HepG2 (cell line): ENCODE data around the gene PANK4. TPM values are rescaled to one million over a fixed set of nuclear protein-coding genes. Genes with fewer than 3 reads are reported as not detected.

ENCODE experiments used
- CBX1 ChIP-seq: IDR thresholded peaks from one replicate; pipeline ENCODE4 v1.6.1; 2016; ENCODE audit warnings: antibody characterized with exemption, low read depth
- HNF4A ChIP-seq: sonication (generic); formaldehyde crosslinking; IDR thresholded peaks from 2 replicates; pipeline ENCODE4 v1.4.0; 2020; ENCODE audit warnings: missing genetic modification reagents
- MTF2 ChIP-seq: sonication (generic); formaldehyde crosslinking; IDR thresholded peaks from 2 replicates; pipeline ENCODE4 v1.5.0; 2020; ENCODE audit warnings: missing genetic modification reagents, borderline replicate concordance
- PHF8 ChIP-seq: sonication (generic); formaldehyde crosslinking; IDR thresholded peaks from 2 replicates; pipeline ENCODE4 v1.5.0; 2020; ENCODE audit warnings: missing genetic modification reagents
- REPIN1 ChIP-seq: sonication (generic); formaldehyde crosslinking; IDR thresholded peaks from 2 replicates; pipeline ENCODE4 v1.8.0; 2022; ENCODE audit warnings: missing genetic modification reagents, low read depth, mild to moderate bottlenecking, borderline replicate concordance
- RFXANK ChIP-seq: IDR thresholded peaks from 2 replicates; pipeline ENCODE4 v1.6.1; 2016
- SAFB2 ChIP-seq: sonication (generic); formaldehyde crosslinking; IDR thresholded peaks from 2 replicates; pipeline ENCODE4 v1.5.1; 2020; ENCODE audit warnings: missing genetic modification reagents, low read depth, mild to moderate bottlenecking, borderline replicate concordance
- SP4 ChIP-seq: sonication (generic); formaldehyde crosslinking; IDR thresholded peaks from 2 replicates; pipeline ENCODE4 v1.8.1; 2023; ENCODE audit warnings: mild to moderate bottlenecking, missing genetic modification reagents
- ZKSCAN1 ChIP-seq: fragments of 150-350 bp; IDR thresholded peaks from 2 replicates; pipeline ENCODE4 v1.6.1; 2014; ENCODE audit warnings: low read length
- ZNF121 ChIP-seq: sonication (generic); formaldehyde crosslinking; IDR thresholded peaks from 2 replicates; pipeline ENCODE4 v1.5.0; 2020; ENCODE audit warnings: mild to moderate bottlenecking, missing genetic modification reagents
- ZNF136 ChIP-seq: sonication (generic); formaldehyde crosslinking; IDR thresholded peaks from 2 replicates; pipeline ENCODE4 v1.8.1; 2022; ENCODE audit warnings: low read depth, mild to moderate bottlenecking, moderate library complexity, missing genetic modification reagents
- ZNF569 ChIP-seq: sonication (generic); formaldehyde crosslinking; IDR thresholded peaks from 2 replicates; pipeline ENCODE4 v1.5.0; 2020; ENCODE audit warnings: mild to moderate bottlenecking, missing genetic modification reagents, moderate library complexity, borderline replicate concordance
- ZNF598 ChIP-seq: sonication (generic); formaldehyde crosslinking; IDR thresholded peaks from 2 replicates; pipeline ENCODE4 v1.5.1; 2020; ENCODE audit warnings: mild to moderate bottlenecking, missing genetic modification reagents, borderline replicate concordance
- ZNF761 ChIP-seq: sonication (generic); formaldehyde crosslinking; conservative IDR thresholded peaks from 2 replicates; pipeline ENCODE4 v1.4.0; 2020; ENCODE audit warnings: mild to moderate bottlenecking, missing genetic modification reagents
- ZNF777 ChIP-seq: sonication (generic); formaldehyde crosslinking; IDR thresholded peaks from 2 replicates; pipeline ENCODE4 v1.4.0; 2020; ENCODE audit warnings: missing genetic modification reagents
- polyA plus RNA-seq, 8 experiments: library from polyadenylated mRNA; depleted of rRNA in 3 of 8; stranded (reverse) in 7 of 8; unstranded in 1 of 8; fragments of >200 nt; fragmentation: Illumina TruSeq in 4 of 8; extraction: Trizol in 4 of 8; gene quantifications; 2 replicates each; pipeline versions ENCODE4 v1.2.1 to v1.2.3, GENCODE V29; 2011 to 2016; ENCODE audit warnings: low read depth in 4 of 8, missing spikeins in 1 of 8, mixed read lengths in 1 of 8; ENCODE audit not compliant: insufficient read depth in 1 of 8
- total RNA-seq, 5 experiments: library from RNA; depleted of rRNA; stranded (reverse); fragments of >200 nt; fragmentation: Illumina TruSeq; extraction: Trizol; gene quantifications; 2 replicates each; pipeline ENCODE4 v1.2.3, GENCODE V29; 2016; ENCODE audit warnings: low read depth in 1 of 5
- TF ChIP-seq, protein P1 (sequence below): sonication (generic); formaldehyde crosslinking; IDR thresholded peaks from 2 replicates; pipeline ENCODE4 v1.9.0; 2021; ENCODE audit warnings: missing genetic modification reagents, mild to moderate bottlenecking, borderline replicate concordance
- TF ChIP-seq, protein P2 (sequence below): sonication (generic); formaldehyde crosslinking; IDR thresholded peaks from 2 replicates; pipeline ENCODE4 v1.4.0; 2020; ENCODE audit warnings: mild to moderate bottlenecking, missing genetic modification reagents
- TF ChIP-seq, protein P3 (sequence below), 2 experiments: IDR thresholded peaks; 2 replicates each; pipeline ENCODE4 v1.6.1; 2011 to 2012; ENCODE audit warnings: low read length in 2 of 2, borderline replicate concordance in 1 of 2, low read depth in 1 of 2, mild to moderate bottlenecking in 1 of 2, moderate library complexity in 1 of 2
- TF ChIP-seq, protein P4 (sequence below): IDR thresholded peaks from 2 replicates; pipeline ENCODE4 v1.6.1; 2016; ENCODE audit warnings: missing compliant biosample characterization, missing genetic modification reagents, borderline replicate concordance
- TF ChIP-seq, protein P5 (sequence below): sonication (generic); formaldehyde crosslinking; IDR thresholded peaks from 2 replicates; pipeline ENCODE4 v1.4.0; 2020; ENCODE audit warnings: missing genetic modification reagents
- TF ChIP-seq, protein P6 (sequence below): sonication (generic); formaldehyde crosslinking; IDR thresholded peaks from 2 replicates; pipeline ENCODE4 v1.4.0; 2020; ENCODE audit warnings: missing genetic modification reagents; ENCODE audit errors: not compliant biosample characterization

The PANK4 gene
- total and polyA plus RNA-seq, 2 of the 13 experiments (the other 11 are each of a cell fraction or from before 2014, with no cell fraction given), result 17.4 to 19.3 TPM

DNA sequence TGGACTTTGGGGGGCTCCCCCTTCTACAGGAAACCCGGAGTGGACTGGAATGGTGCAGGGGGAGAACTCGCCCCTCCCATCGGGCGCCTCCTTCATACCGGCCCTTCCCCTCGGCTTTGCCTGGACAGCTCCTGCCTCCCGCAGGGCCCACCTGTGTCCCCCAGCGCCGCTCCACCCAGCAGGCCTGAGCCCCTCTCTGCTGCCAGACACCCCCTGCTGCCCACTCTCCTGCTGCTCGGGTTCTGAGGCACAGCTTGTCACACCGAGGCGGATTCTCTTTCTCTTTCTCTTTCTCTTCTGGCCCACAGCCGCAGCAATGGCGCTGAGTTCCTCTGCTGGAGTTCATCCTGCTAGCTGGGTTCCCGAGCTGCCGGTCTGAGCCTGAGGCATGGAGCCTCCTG, 29.9 kb upstream of the PANK4 start, which contains the start of gene TNFRSF14 (continued):
- no peak for TF ChIP-seq ZKSCAN1
- TF ChIP-seq, protein P1, sequence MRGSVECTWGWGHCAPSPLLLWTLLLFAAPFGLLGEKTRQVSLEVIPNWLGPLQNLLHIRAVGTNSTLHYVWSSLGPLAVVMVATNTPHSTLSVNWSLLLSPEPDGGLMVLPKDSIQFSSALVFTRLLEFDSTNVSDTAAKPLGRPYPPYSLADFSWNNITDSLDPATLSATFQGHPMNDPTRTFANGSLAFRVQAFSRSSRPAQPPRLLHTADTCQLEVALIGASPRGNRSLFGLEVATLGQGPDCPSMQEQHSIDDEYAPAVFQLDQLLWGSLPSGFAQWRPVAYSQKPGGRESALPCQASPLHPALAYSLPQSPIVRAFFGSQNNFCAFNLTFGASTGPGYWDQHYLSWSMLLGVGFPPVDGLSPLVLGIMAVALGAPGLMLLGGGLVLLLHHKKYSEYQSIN (CRISPR knock-in tag), result no peak
- TF ChIP-seq ZNF761 (CRISPR knock-in tag), result no peak
- TF ChIP-seq MTF2, result no peak
- no peak for TF ChIP-seq ZNF136
- TF ChIP-seq, protein P2, sequence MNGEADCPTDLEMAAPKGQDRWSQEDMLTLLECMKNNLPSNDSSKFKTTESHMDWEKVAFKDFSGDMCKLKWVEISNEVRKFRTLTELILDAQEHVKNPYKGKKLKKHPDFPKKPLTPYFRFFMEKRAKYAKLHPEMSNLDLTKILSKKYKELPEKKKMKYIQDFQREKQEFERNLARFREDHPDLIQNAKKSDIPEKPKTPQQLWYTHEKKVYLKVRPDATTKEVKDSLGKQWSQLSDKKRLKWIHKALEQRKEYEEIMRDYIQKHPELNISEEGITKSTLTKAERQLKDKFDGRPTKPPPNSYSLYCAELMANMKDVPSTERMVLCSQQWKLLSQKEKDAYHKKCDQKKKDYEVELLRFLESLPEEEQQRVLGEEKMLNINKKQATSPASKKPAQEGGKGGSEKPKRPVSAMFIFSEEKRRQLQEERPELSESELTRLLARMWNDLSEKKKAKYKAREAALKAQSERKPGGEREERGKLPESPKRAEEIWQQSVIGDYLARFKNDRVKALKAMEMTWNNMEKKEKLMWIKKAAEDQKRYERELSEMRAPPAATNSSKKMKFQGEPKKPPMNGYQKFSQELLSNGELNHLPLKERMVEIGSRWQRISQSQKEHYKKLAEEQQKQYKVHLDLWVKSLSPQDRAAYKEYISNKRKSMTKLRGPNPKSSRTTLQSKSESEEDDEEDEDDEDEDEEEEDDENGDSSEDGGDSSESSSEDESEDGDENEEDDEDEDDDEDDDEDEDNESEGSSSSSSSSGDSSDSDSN (CRISPR knock-in tag), result peak; percentile 22; the same call in 1 of the 2 replicates
- TF ChIP-seq, protein P3, sequence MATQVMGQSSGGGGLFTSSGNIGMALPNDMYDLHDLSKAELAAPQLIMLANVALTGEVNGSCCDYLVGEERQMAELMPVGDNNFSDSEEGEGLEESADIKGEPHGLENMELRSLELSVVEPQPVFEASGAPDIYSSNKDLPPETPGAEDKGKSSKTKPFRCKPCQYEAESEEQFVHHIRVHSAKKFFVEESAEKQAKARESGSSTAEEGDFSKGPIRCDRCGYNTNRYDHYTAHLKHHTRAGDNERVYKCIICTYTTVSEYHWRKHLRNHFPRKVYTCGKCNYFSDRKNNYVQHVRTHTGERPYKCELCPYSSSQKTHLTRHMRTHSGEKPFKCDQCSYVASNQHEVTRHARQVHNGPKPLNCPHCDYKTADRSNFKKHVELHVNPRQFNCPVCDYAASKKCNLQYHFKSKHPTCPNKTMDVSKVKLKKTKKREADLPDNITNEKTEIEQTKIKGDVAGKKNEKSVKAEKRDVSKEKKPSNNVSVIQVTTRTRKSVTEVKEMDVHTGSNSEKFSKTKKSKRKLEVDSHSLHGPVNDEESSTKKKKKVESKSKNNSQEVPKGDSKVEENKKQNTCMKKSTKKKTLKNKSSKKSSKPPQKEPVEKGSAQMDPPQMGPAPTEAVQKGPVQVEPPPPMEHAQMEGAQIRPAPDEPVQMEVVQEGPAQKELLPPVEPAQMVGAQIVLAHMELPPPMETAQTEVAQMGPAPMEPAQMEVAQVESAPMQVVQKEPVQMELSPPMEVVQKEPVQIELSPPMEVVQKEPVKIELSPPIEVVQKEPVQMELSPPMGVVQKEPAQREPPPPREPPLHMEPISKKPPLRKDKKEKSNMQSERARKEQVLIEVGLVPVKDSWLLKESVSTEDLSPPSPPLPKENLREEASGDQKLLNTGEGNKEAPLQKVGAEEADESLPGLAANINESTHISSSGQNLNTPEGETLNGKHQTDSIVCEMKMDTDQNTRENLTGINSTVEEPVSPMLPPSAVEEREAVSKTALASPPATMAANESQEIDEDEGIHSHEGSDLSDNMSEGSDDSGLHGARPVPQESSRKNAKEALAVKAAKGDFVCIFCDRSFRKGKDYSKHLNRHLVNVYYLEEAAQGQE (IDR thresholded peaks at IDR 0.05; ENCODE audit: borderline replicate concordance in 1 of 2, low read depth in 1 of 2, low read length in 2 of 2), result peak in 1 of 2 experiments; percentile 37; a peak in 1 of 4 replicates
- TF ChIP-seq ZNF777 (CRISPR knock-in tag), result no peak; the same call in 1 of the 2 replicates
- TF ChIP-seq ZNF121 (CRISPR knock-in tag), result no peak
- TF ChIP-seq, protein P4, sequence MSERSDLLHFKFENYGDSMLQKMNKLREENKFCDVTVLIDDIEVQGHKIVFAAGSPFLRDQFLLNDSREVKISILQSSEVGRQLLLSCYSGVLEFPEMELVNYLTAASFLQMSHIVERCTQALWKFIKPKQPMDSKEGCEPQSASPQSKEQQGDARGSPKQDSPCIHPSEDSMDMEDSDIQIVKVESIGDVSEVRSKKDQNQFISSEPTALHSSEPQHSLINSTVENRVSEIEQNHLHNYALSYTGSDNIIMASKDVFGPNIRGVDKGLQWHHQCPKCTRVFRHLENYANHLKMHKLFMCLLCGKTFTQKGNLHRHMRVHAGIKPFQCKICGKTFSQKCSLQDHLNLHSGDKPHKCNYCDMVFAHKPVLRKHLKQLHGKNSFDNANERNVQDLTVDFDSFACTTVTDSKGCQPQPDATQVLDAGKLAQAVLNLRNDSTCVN (CRISPR knock-in tag), result no peak
- no peak; the same call in 1 of the 2 replicates for TF ChIP-seq SAFB2 (CRISPR knock-in tag)
- TF ChIP-seq ZNF569, result no peak
- TF ChIP-seq, protein P5, sequence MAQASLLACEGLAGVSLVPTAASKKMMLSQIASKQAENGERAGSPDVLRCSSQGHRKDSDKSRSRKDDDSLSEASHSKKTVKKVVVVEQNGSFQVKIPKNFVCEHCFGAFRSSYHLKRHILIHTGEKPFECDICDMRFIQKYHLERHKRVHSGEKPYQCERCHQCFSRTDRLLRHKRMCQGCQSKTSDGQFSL, result no peak
- TF ChIP-seq PHF8, result peak; percentile 34; the same call in 1 of the 2 replicates
- no peak for TF ChIP-seq CBX1
- no peak for TF ChIP-seq HNF4A
- TF ChIP-seq, protein P6, sequence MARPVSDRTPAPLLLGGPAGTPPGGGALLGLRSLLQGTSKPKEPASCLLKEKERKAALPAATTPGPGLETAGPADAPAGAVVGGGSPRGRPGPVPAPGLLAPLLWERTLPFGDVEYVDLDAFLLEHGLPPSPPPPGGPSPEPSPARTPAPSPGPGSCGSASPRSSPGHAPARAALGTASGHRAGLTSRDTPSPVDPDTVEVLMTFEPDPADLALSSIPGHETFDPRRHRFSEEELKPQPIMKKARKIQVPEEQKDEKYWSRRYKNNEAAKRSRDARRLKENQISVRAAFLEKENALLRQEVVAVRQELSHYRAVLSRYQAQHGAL (CRISPR knock-in tag), result no peak
- peak; percentile 51; the same call in 1 of the 2 replicates for TF ChIP-seq REPIN1
- TF ChIP-seq SP4 (CRISPR knock-in tag), result 0 out of 2 replicates have a peak, but pooled peaks have one; percentile 43
- no peak for TF ChIP-seq RFXANK (CRISPR knock-in tag)
- peak; percentile 75; the same call in 1 of the 2 replicates for TF ChIP-seq ZNF598 (CRISPR knock-in tag)
